Liver (tissue), 9 donors: ENCODE data around the gene HUNK. TPM values are rescaled to one million over a fixed set of nuclear protein-coding genes. Genes with fewer than 3 reads are reported as not detected.

Source experiments
- DNase-seq: peaks from one replicate; pipeline ENCODE4 v3.0.0-alpha.2; 2017; ENCODE audit warnings: low spot score
- H3K27ac ChIP-seq, 2 donors: one replicate each; pipeline ENCODE4 v1.7.0; 2013; ENCODE audit warnings: inconsistent platforms in 2 of 2, low read length in 2 of 2, control low read depth in 1 of 2, low read depth in 1 of 2, mild to moderate bottlenecking in 1 of 2
- H3K27me3 ChIP-seq, 4 donors: one replicate each; pipeline versions ENCODE4 v1.6.1 to v1.7.0; 2013; ENCODE audit warnings: low read length in 3 of 4, inconsistent platforms in 1 of 4, mild to moderate bottlenecking in 1 of 4, moderate library complexity in 1 of 4; ENCODE audit not compliant: control insufficient read depth in 4 of 4, insufficient read depth in 4 of 4
- H3K36me3 ChIP-seq, 4 donors: one replicate each; pipeline versions ENCODE4 v1.6.1 to v1.7.0; 2013; ENCODE audit warnings: low read length in 3 of 4, mild to moderate bottlenecking in 3 of 4, low read depth in 1 of 4, moderate library complexity in 1 of 4; ENCODE audit not compliant: control insufficient read depth in 4 of 4, insufficient read depth in 3 of 4
- H3K4me1 ChIP-seq, 4 donors: one replicate each; pipeline versions ENCODE4 v1.6.1 to v1.7.0; 2013; ENCODE audit warnings: low read length in 3 of 4, mild to moderate bottlenecking in 3 of 4, moderate library complexity in 1 of 4; ENCODE audit not compliant: control insufficient read depth in 4 of 4, insufficient read depth in 4 of 4
- H3K4me3 ChIP-seq, 3 donors: one replicate each; pipeline versions ENCODE4 v1.6.1 to v1.7.0; 2013; ENCODE audit warnings: low read length in 3 of 3, control low read depth in 1 of 3, low read depth in 1 of 3, mild to moderate bottlenecking in 1 of 3
- H3K9ac ChIP-seq, 2 donors: one replicate each; pipeline ENCODE4 v1.7.0; 2013; ENCODE audit warnings: low read length in 2 of 2, mild to moderate bottlenecking in 2 of 2, moderate library complexity in 2 of 2, control low read depth in 1 of 2, low read depth in 1 of 2
- H3K9me3 ChIP-seq, 4 donors: one replicate each; pipeline versions ENCODE4 v1.6.1 to v1.7.0; 2013; ENCODE audit warnings: low read length in 3 of 4; ENCODE audit not compliant: control insufficient read depth in 4 of 4
- ATF3 ChIP-seq: IDR thresholded peaks from 2 replicates; pipeline ENCODE4 v1.6.1; 2016; ENCODE audit warnings: antibody characterized with exemption
- CTCF ChIP-seq: fragments of 150-350 bp; IDR thresholded peaks from 2 replicates; pipeline ENCODE4 v1.5.1; 2017; ENCODE audit warnings: improper control_type of control experiment, low read depth, low read length; ENCODE audit not compliant: missing input control
- EGR1 ChIP-seq, 2 donors: IDR thresholded peaks; 2 replicates each; pipeline ENCODE4 v1.6.1; 2016 to 2018; ENCODE audit warnings: antibody characterized with exemption in 2 of 2, low read depth in 2 of 2
- FOXA1 ChIP-seq: IDR thresholded peaks from 2 replicates; pipeline ENCODE4 v1.6.1; 2016; ENCODE audit warnings: antibody characterized with exemption
- FOXA2 ChIP-seq: IDR thresholded peaks from 2 replicates; pipeline ENCODE4 v1.6.1; 2016; ENCODE audit warnings: antibody characterized with exemption
- GABPA ChIP-seq, 2 donors: IDR thresholded peaks in 1 of 2; conservative IDR thresholded peaks in 1 of 2; 2 replicates each; pipeline ENCODE4 v1.6.1; 2016; ENCODE audit warnings: antibody characterized with exemption in 2 of 2, mild to moderate bottlenecking in 1 of 2, moderate library complexity in 1 of 2
- HNF4A ChIP-seq, 2 donors: conservative IDR thresholded peaks; 2 replicates each; pipeline ENCODE4 v1.6.1; 2016; ENCODE audit warnings: antibody characterized with exemption in 2 of 2, mild to moderate bottlenecking in 2 of 2
- HNF4G ChIP-seq: IDR thresholded peaks from 2 replicates; pipeline ENCODE4 v1.6.1; 2016; ENCODE audit warnings: antibody characterized with exemption
- JUND ChIP-seq, 2 donors: IDR thresholded peaks; 2 replicates each; pipeline ENCODE4 v1.6.1; 2016; ENCODE audit warnings: antibody characterized with exemption in 2 of 2
- MAX ChIP-seq: IDR thresholded peaks from 2 replicates; pipeline ENCODE4 v1.6.1; 2016; ENCODE audit warnings: antibody characterized with exemption
- NR2F2 ChIP-seq: IDR thresholded peaks from 2 replicates; pipeline ENCODE4 v1.6.1; 2016; ENCODE audit warnings: antibody characterized with exemption
- RAD21 ChIP-seq, 2 donors: IDR thresholded peaks; 2 replicates each; pipeline ENCODE4 v1.6.1; 2016; ENCODE audit warnings: antibody characterized with exemption in 2 of 2, mild to moderate bottlenecking in 2 of 2
- REST ChIP-seq: IDR thresholded peaks from 2 replicates; pipeline ENCODE4 v1.6.1; 2016; ENCODE audit warnings: antibody characterized with exemption, mild to moderate bottlenecking
- RXRA ChIP-seq, 2 donors: IDR thresholded peaks; 2 replicates each; pipeline ENCODE4 v1.6.1; 2017 to 2018; ENCODE audit warnings: antibody characterized with exemption in 2 of 2, mild to moderate bottlenecking in 1 of 2
- SP1 ChIP-seq: IDR thresholded peaks from 2 replicates; pipeline ENCODE4 v1.6.1; 2018; ENCODE audit warnings: antibody characterized with exemption, mild to moderate bottlenecking
- TAF1 ChIP-seq: conservative IDR thresholded peaks from 2 replicates; pipeline ENCODE4 v1.6.1; 2016; ENCODE audit warnings: antibody characterized with exemption, mild to moderate bottlenecking
- YY1 ChIP-seq: IDR thresholded peaks from 2 replicates; pipeline ENCODE4 v1.6.1; 2016; ENCODE audit warnings: antibody characterized with exemption, mild to moderate bottlenecking
- ZBTB33 ChIP-seq: IDR thresholded peaks from 2 replicates; pipeline ENCODE4 v1.6.1; 2016; ENCODE audit warnings: antibody characterized with exemption
- WGBS: extraction: QIAGEN DNeasy Blood & Tissue Kit; methylation state at CpG from one replicate; pipeline ENCODE4 v1.1.7; 2013; 5-methylcytosine and 5-hydroxymethylcytosine counted together
- polyA plus RNA-seq, 2 donors: library from polyadenylated mRNA; stranded (reverse) in 1 of 2; unstranded in 1 of 2; fragments of 200-250 nt in 1 of 2; fragments of >200 nt in 1 of 2; fragmentation: Nextera tagmentation in 1 of 2; extraction: Ambion mirVana in 1 of 2; gene quantifications; one replicate each; pipeline versions ENCODE4 v1.2.1 to v1.2.3, GENCODE V29; 2013 to 2015
- total RNA-seq, 2 donors: library from RNA; depleted of rRNA; stranded (reverse); fragments of >200 nt; gene quantifications; one replicate each; pipeline ENCODE4 v1.2.3, GENCODE V29; 2014
- donor health status: healthy.
- donor health status: healthy.
- donor health status: healthy.
- donor health status: healthy.
- donor health status: healthy.

The HUNK gene
- total and polyA plus RNA-seq, 4 donors = 0.11 to 0.92 (median 0.30) TPM

GRCh38 chr21:32009263-32009662, 136.4 kb downstream of the HUNK start:
- no peak for DNase-seq
- no peak overlapping the region for H3K4me3 ChIP-seq
- TF ChIP-seq HNF4A (conservative IDR thresholded peaks at IDR 0.05) (no peak), TAF1 (no peak), EGR1 (IDR thresholded peaks at IDR 0.05; ENCODE audit: low read depth in 2 of 2) (no peak), CTCF (no peak), SP1 (no peak), NR2F2 (no peak), JUND (IDR thresholded peaks at IDR 0.05) (no peak), MAX (no peak), ATF3 (no peak), ZBTB33 (no peak), RAD21 (IDR thresholded peaks at IDR 0.05) (no peak), HNF4G (no peak), RXRA (IDR thresholded peaks at IDR 0.05) (no peak), REST (no peak), FOXA2 (no peak), GABPA (IDR thresholded peaks at IDR 0.05 in 1 of 2, conservative IDR thresholded peaks at IDR 0.05 in 1 of 2) (no peak), FOXA1 (no peak), YY1 (no peak)
- no peak overlapping the region for H3K27ac ChIP-seq
- H3K9me3 ChIP-seq = no peaks in the 10 kb centered on the region
- no peaks in the 10 kb centered on the region for H3K36me3 ChIP-seq
- H3K4me1 ChIP-seq = peaks cover 0 to 9% (median 4%) of the 10 kb centered on the region in 4 donors
- WGBS = 29% methylated on average over 3 of the region's 3 CpGs
- peaks cover 0 to 4% (median 0%) of the 10 kb centered on the region in 4 donors for H3K27me3 ChIP-seq
- no peak overlapping the region for H3K9ac ChIP-seq
